ENCODE results near the gene OSBPL3. TPM values are rescaled to one million over a fixed set of nuclear protein-coding genes. Genes with fewer than 3 reads are reported as not detected.

OSBPL3 gene
- total and polyA plus RNA-seq, 4 donors, result 0.28 to 3.0 (median 1.1) TPM

DNA sequence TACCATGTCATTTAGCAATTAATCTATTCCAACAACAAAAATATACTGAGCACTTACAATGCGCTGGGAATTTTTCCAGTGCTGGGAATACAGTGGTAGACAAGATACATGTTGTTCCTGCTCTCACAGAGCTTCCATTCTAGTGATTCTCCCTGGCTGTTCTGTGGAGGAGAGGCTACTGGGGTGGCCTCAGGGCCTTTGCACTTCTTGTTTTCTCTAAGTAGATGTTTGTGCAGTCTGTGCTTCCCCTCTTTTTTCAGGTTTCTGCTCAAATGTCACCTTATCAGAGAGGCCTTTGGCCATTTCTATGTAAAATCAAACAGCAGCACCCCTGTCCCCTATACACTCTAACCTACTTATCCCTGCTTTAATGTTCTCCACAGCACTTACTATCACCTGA lies 24.7 kb downstream of the OSBPL3 start:
- TF ChIP-seq, protein P1, sequence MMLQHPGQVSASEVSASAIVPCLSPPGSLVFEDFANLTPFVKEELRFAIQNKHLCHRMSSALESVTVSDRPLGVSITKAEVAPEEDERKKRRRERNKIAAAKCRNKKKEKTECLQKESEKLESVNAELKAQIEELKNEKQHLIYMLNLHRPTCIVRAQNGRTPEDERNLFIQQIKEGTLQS (IDR thresholded peaks at IDR 0.05), result no peak
- TF ChIP-seq JUND (IDR thresholded peaks at IDR 0.05) (no peak), HNF4G (IDR thresholded peaks at IDR 0.05) (no peak)
- 98% methylated on average over 1 of the region's 1 CpG for WGBS
- no peaks in the 10 kb centered on the region for H3K36me3 ChIP-seq (ENCODE audit: control insufficient read depth in 4 of 4, insufficient read depth in 3 of 4, low read depth in 1 of 4, low read length in 3 of 4)

DNA sequence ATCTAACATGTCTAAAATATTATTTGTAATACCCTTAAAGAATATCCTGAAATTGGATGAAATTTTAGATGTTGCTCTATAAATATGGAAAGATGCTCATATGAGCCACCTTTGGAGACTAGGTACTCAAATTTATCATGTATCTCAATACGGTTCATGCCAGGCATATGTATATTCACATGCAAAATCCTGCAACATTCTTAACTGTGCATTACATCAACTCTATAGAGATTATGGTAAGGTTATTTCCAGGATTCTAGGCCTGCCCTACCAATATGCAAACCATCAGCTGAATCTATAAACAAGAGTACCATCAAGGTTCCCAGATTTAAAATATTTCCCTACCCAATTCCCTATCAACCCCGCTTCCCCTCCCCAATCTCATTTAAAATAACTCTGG lies 27.5 kb downstream of the OSBPL3 start:
- no peak overlapping the region for H3K27ac ChIP-seq (ENCODE audit: low read depth in 1 of 2, low read length in 2 of 2)
- no peak overlapping the region for H3K9ac ChIP-seq (ENCODE audit: low read depth in 1 of 2, low read length in 2 of 2)
- no peaks in the 10 kb centered on the region for H3K27me3 ChIP-seq (ENCODE audit: control insufficient read depth in 4 of 4, insufficient read depth in 4 of 4, low read length in 3 of 4)
- DNase-seq (ENCODE audit: low spot score), result no peak
- H3K4me1 ChIP-seq (ENCODE audit: control insufficient read depth in 4 of 4, insufficient read depth in 4 of 4, low read length in 3 of 4), result no peaks in the 10 kb centered on the region
- TF ChIP-seq SP1 (IDR thresholded peaks at IDR 0.05) (no peak), FOXA1 (IDR thresholded peaks at IDR 0.05) (no peak), RAD21 (IDR thresholded peaks at IDR 0.05) (no peak), JUND (IDR thresholded peaks at IDR 0.05) (no peak), NR2F2 (IDR thresholded peaks at IDR 0.05) (no peak), HNF4G (IDR thresholded peaks at IDR 0.05) (no peak), FOXA2 (IDR thresholded peaks at IDR 0.05) (no peak), YY1 (IDR thresholded peaks at IDR 0.05) (no peak), EGR1 (IDR thresholded peaks at IDR 0.05; ENCODE audit: low read depth in 2 of 2) (no peak), GABPA (IDR thresholded peaks at IDR 0.05 in 1 of 2, conservative IDR thresholded peaks at IDR 0.05 in 1 of 2) (no peak), HNF4A (conservative IDR thresholded peaks at IDR 0.05) (no peak)
- TF ChIP-seq, protein P2, sequence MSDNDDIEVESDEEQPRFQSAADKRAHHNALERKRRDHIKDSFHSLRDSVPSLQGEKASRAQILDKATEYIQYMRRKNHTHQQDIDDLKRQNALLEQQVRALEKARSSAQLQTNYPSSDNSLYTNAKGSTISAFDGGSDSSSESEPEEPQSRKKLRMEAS (IDR thresholded peaks at IDR 0.05), result no peak
- TF ChIP-seq, protein P3, sequence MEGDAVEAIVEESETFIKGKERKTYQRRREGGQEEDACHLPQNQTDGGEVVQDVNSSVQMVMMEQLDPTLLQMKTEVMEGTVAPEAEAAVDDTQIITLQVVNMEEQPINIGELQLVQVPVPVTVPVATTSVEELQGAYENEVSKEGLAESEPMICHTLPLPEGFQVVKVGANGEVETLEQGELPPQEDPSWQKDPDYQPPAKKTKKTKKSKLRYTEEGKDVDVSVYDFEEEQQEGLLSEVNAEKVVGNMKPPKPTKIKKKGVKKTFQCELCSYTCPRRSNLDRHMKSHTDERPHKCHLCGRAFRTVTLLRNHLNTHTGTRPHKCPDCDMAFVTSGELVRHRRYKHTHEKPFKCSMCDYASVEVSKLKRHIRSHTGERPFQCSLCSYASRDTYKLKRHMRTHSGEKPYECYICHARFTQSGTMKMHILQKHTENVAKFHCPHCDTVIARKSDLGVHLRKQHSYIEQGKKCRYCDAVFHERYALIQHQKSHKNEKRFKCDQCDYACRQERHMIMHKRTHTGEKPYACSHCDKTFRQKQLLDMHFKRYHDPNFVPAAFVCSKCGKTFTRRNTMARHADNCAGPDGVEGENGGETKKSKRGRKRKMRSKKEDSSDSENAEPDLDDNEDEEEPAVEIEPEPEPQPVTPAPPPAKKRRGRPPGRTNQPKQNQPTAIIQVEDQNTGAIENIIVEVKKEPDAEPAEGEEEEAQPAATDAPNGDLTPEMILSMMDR (IDR thresholded peaks at IDR 0.05; ENCODE audit: low read depth, low read length, missing input control), result no peak
- no peak overlapping the region for H3K4me3 ChIP-seq (ENCODE audit: low read depth in 1 of 3, low read length in 3 of 3)
- peaks cover 0 to 1% (median 0%) of the 10 kb centered on the region in 4 donors for H3K9me3 ChIP-seq (ENCODE audit: control insufficient read depth in 4 of 4, low read length in 3 of 4)
- H3K36me3 ChIP-seq (ENCODE audit: control insufficient read depth in 4 of 4, insufficient read depth in 3 of 4, low read depth in 1 of 4, low read length in 3 of 4), result no peaks in the 10 kb centered on the region
- WGBS, result 94% methylated on average over 2 of the region's 2 CpGs

More for the DNA sequence above, 24.7 kb downstream of the OSBPL3 start:
- no peak for DNase-seq (ENCODE audit: low spot score)
- Histone ChIP-seq H3K9me3 (ENCODE audit: control insufficient read depth in 4 of 4, low read length in 3 of 4) (peaks cover 0 to 1% (median 0%) of the 10 kb centered on the region in 4 donors), H3K9ac (ENCODE audit: low read depth in 1 of 2, low read length in 2 of 2) (no peak overlapping the region), H3K4me1 (ENCODE audit: control insufficient read depth in 4 of 4, insufficient read depth in 4 of 4, low read length in 3 of 4) (no peaks in the 10 kb centered on the region), H3K27me3 (ENCODE audit: control insufficient read depth in 4 of 4, insufficient read depth in 4 of 4, low read length in 3 of 4) (peaks cover 0 to 4% (median 0%) of the 10 kb centered on the region in 4 donors), H3K4me3 (ENCODE audit: low read depth in 1 of 3, low read length in 3 of 3) (no peak overlapping the region), H3K27ac (ENCODE audit: low read depth in 1 of 2, low read length in 2 of 2) (no peak overlapping the region)

DNA sequence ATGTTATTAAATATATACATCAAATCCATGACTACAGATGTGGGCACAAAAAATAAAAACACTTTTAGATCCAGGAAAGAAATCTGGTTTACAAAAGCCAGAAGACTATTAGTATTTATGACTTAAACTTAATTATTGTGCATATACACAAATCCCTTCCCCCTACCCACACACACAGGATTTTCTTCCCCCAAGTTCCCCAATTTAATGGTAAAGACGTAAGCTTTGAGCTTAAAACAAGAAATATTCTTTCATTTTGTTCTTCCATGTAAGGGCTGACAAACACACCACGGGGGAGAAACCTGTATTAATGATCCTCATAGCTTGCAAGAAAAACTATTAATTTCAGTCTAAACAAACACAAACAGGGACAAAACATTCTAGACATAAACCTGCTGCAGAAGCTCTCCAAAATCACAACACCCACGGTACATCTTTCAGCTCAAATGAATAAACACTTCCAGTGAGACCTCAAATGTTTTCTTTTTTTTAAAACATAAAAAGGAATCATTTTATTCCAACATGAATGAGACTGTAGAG lies 28.5 kb downstream of the OSBPL3 start:
- no peak overlapping the region for H3K4me3 ChIP-seq (ENCODE audit: low read depth in 1 of 3, low read length in 3 of 3)
- no peaks in the 10 kb centered on the region for H3K4me1 ChIP-seq (ENCODE audit: control insufficient read depth in 4 of 4, insufficient read depth in 4 of 4, low read length in 3 of 4)
- peaks cover 0 to 1% (median 0%) of the 10 kb centered on the region in 4 donors for H3K9me3 ChIP-seq (ENCODE audit: control insufficient read depth in 4 of 4, low read length in 3 of 4)
- WGBS, result 73% methylated on average over 3 of the region's 3 CpGs
- H3K9ac ChIP-seq (ENCODE audit: low read depth in 1 of 2, low read length in 2 of 2), result no peak overlapping the region
- no peaks in the 10 kb centered on the region for H3K36me3 ChIP-seq (ENCODE audit: control insufficient read depth in 4 of 4, insufficient read depth in 3 of 4, low read depth in 1 of 4, low read length in 3 of 4)
- DNase-seq (ENCODE audit: low spot score), result no peak
- H3K27me3 ChIP-seq (ENCODE audit: control insufficient read depth in 4 of 4, insufficient read depth in 4 of 4, low read length in 3 of 4), result no peaks in the 10 kb centered on the region
- no peak overlapping the region for H3K27ac ChIP-seq (ENCODE audit: low read depth in 1 of 2, low read length in 2 of 2)
- TF ChIP-seq JUND (IDR thresholded peaks at IDR 0.05), result no peak
- TF ChIP-seq FOXA1 (IDR thresholded peaks at IDR 0.05), result no peak
- TF ChIP-seq, protein P4, sequence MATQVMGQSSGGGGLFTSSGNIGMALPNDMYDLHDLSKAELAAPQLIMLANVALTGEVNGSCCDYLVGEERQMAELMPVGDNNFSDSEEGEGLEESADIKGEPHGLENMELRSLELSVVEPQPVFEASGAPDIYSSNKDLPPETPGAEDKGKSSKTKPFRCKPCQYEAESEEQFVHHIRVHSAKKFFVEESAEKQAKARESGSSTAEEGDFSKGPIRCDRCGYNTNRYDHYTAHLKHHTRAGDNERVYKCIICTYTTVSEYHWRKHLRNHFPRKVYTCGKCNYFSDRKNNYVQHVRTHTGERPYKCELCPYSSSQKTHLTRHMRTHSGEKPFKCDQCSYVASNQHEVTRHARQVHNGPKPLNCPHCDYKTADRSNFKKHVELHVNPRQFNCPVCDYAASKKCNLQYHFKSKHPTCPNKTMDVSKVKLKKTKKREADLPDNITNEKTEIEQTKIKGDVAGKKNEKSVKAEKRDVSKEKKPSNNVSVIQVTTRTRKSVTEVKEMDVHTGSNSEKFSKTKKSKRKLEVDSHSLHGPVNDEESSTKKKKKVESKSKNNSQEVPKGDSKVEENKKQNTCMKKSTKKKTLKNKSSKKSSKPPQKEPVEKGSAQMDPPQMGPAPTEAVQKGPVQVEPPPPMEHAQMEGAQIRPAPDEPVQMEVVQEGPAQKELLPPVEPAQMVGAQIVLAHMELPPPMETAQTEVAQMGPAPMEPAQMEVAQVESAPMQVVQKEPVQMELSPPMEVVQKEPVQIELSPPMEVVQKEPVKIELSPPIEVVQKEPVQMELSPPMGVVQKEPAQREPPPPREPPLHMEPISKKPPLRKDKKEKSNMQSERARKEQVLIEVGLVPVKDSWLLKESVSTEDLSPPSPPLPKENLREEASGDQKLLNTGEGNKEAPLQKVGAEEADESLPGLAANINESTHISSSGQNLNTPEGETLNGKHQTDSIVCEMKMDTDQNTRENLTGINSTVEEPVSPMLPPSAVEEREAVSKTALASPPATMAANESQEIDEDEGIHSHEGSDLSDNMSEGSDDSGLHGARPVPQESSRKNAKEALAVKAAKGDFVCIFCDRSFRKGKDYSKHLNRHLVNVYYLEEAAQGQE (IDR thresholded peaks at IDR 0.05), result no peak
- TF ChIP-seq, protein P2 (IDR thresholded peaks at IDR 0.05), result no peak
- no peak for TF ChIP-seq RAD21 (IDR thresholded peaks at IDR 0.05)
- no peak for TF ChIP-seq GABPA (IDR thresholded peaks at IDR 0.05 in 1 of 2, conservative IDR thresholded peaks at IDR 0.05 in 1 of 2)
- no peak for TF ChIP-seq TAF1 (conservative IDR thresholded peaks at IDR 0.05)
- no peak for TF ChIP-seq FOXA2 (IDR thresholded peaks at IDR 0.05)
- TF ChIP-seq, protein P1 (IDR thresholded peaks at IDR 0.05), result no peak
- TF ChIP-seq, protein P3 (IDR thresholded peaks at IDR 0.05; ENCODE audit: low read depth, low read length, missing input control), result no peak

Measured in liver (tissue), 9 donors.